ENCODE measurements around the gene SHISAL1.

SHISAL1 gene

GRCh38 chr22:44276706-44277356 lies 35.9 kb downstream of the SHISAL1 start:
- H2AFZ ChIP-seq (ENCODE audit: low read length) = no peak overlapping the region
- no peak for TF ChIP-seq EZH2 (optimal IDR thresholded peaks at IDR 0.05; ENCODE audit: low read depth, low read length)
- no peak for TF ChIP-seq EZH2phosphoT487 (IDR thresholded peaks at IDR 0.05; ENCODE audit: low read length)
- no peak for TF ChIP-seq CTCF (IDR thresholded peaks at IDR 0.05; ENCODE audit: low read length)

GRCh38 chr22:44276041-44276440 lies 36.7 kb downstream of the SHISAL1 start:
- no peaks in the 10 kb centered on the region for H3K36me3 ChIP-seq (replicated peaks; ENCODE audit: insufficient read depth, low read length)
- no peak overlapping the region for H3K4me2 ChIP-seq (ENCODE audit: low read depth, low read length)
- no peaks in the 10 kb centered on the region for H4K20me1 ChIP-seq (ENCODE audit: insufficient read depth, low read length)
- TF ChIP-seq CTCF (IDR thresholded peaks at IDR 0.05; ENCODE audit: low read length) (no peak), EZH2 (optimal IDR thresholded peaks at IDR 0.05; ENCODE audit: low read depth, low read length) (no peak), EZH2phosphoT487 (IDR thresholded peaks at IDR 0.05; ENCODE audit: low read length) (no peak)
- no peaks in the 10 kb centered on the region for H3K9me2 ChIP-seq (replicated peaks; ENCODE audit: insufficient read depth, low read length)
- H3K27me3 ChIP-seq (replicated peaks; ENCODE audit: insufficient read depth, low read length) = peaks cover 98% of the 10 kb centered on the region
- H3K9me3 ChIP-seq (replicated peaks; ENCODE audit: insufficient read depth, low read length) = no peaks in the 10 kb centered on the region
- no peaks in the 10 kb centered on the region for H3K79me2 ChIP-seq (ENCODE audit: low read length)
- H3K4me1 ChIP-seq (ENCODE audit: low read length) = no peaks in the 10 kb centered on the region
- H3F3A ChIP-seq (ENCODE audit: insufficient read depth, low read length) = no peaks in the 10 kb centered on the region
- H3K4me3 ChIP-seq (ENCODE audit: low read length) = no peak overlapping the region
- no peak for DNase-seq
- H2AFZ ChIP-seq (ENCODE audit: low read length) = no peak overlapping the region
- no peak overlapping the region for H3K9ac ChIP-seq (ENCODE audit: low read length)
- no peak overlapping the region for H3K27ac ChIP-seq (ENCODE audit: low read length)

More at GRCh38 chr22:44276706-44277356, 35.9 kb downstream of the SHISAL1 start:
- no peak overlapping the region for H3K9ac ChIP-seq (ENCODE audit: low read length)
- DNase-seq = no peak
- no peaks in the 10 kb centered on the region for H3F3A ChIP-seq (ENCODE audit: insufficient read depth, low read length)
- no peaks in the 10 kb centered on the region for H4K20me1 ChIP-seq (ENCODE audit: insufficient read depth, low read length)
- no peaks in the 10 kb centered on the region for H3K9me2 ChIP-seq (replicated peaks; ENCODE audit: insufficient read depth, low read length)
- H3K27ac ChIP-seq (ENCODE audit: low read length) = no peak overlapping the region
- H3K4me2 ChIP-seq (ENCODE audit: low read depth, low read length) = no peak overlapping the region
- no peak overlapping the region for H3K4me3 ChIP-seq (ENCODE audit: low read length)
- no peaks in the 10 kb centered on the region for H3K9me3 ChIP-seq (replicated peaks; ENCODE audit: insufficient read depth, low read length)
- no peaks in the 10 kb centered on the region for H3K79me2 ChIP-seq (ENCODE audit: low read length)
- H3K27me3 ChIP-seq (replicated peaks; ENCODE audit: insufficient read depth, low read length) = peaks cover 98% of the 10 kb centered on the region
- no peaks in the 10 kb centered on the region for H3K36me3 ChIP-seq (replicated peaks; ENCODE audit: insufficient read depth, low read length)
- no peaks in the 10 kb centered on the region for H3K4me1 ChIP-seq (ENCODE audit: low read length)

- H3K4me3 ChIP-seq (ENCODE audit: low read length) = no peak overlapping the region
- H3K9me3 ChIP-seq (replicated peaks; ENCODE audit: insufficient read depth, low read length) = no peaks in the 10 kb centered on the region
- no peaks in the 10 kb centered on the region for H3K4me1 ChIP-seq (ENCODE audit: low read length)
Observed at GRCh38 chr22:44275631-44275995, 37.1 kb downstream of the SHISAL1 start.

More at GRCh38 chr22:44275631-44275995, 37.1 kb downstream of the SHISAL1 start:
- Histone ChIP-seq H3K4me2 (ENCODE audit: low read depth, low read length) (no peak overlapping the region), H3K36me3 (replicated peaks; ENCODE audit: insufficient read depth, low read length) (no peaks in the 10 kb centered on the region), H2AFZ (ENCODE audit: low read length) (no peak overlapping the region), H4K20me1 (ENCODE audit: insufficient read depth, low read length) (no peaks in the 10 kb centered on the region), H3K9me2 (replicated peaks; ENCODE audit: insufficient read depth, low read length) (no peaks in the 10 kb centered on the region), H3K27me3 (replicated peaks; ENCODE audit: insufficient read depth, low read length) (peaks cover 98% of the 10 kb centered on the region), H3F3A (ENCODE audit: insufficient read depth, low read length) (no peaks in the 10 kb centered on the region), H3K27ac (ENCODE audit: low read length) (no peak overlapping the region), H3K9ac (ENCODE audit: low read length) (no peak overlapping the region), H3K79me2 (ENCODE audit: low read length) (no peaks in the 10 kb centered on the region)
- no peak for DNase-seq
- TF ChIP-seq EZH2phosphoT487 (IDR thresholded peaks at IDR 0.05; ENCODE audit: low read length) (no peak), EZH2 (optimal IDR thresholded peaks at IDR 0.05; ENCODE audit: low read depth, low read length) (no peak), CTCF (IDR thresholded peaks at IDR 0.05; ENCODE audit: low read length) (no peak)
